Muscle of back (tissue), 11 donors: ENCODE measurements around the gene CENPX. TPM values are rescaled to one million over a fixed set of nuclear protein-coding genes. Genes with fewer than 3 reads are reported as not detected.

Experiments used
- DNase-seq, 3 donors: peaks; one replicate each; pipeline versions ENCODE4 v3.0.0 to v3.0.0-alpha.2; 2013
- polyA plus RNA-seq, 10 donors: library from polyadenylated mRNA; unstranded; fragments of 120-200 nt; gene quantifications; one replicate each; pipeline ENCODE4 v1.2.1, GENCODE V29; 2013; ENCODE audit not compliant: insufficient read length in 10 of 10

CENPX gene
- polyA plus RNA-seq, 10 donors = 26.6 to 42.8 (median 31.0) TPM

- DNase-seq = peak in 1 of 3 donors; percentile 49
These were observed 21.7 kb downstream of the CENPX start for GRCh38 chr17:82000803-82001570.

GRCh38 chr17:81999976-82000802 lies 22.5 kb downstream of the CENPX start:
- no peak for DNase-seq

DNA sequence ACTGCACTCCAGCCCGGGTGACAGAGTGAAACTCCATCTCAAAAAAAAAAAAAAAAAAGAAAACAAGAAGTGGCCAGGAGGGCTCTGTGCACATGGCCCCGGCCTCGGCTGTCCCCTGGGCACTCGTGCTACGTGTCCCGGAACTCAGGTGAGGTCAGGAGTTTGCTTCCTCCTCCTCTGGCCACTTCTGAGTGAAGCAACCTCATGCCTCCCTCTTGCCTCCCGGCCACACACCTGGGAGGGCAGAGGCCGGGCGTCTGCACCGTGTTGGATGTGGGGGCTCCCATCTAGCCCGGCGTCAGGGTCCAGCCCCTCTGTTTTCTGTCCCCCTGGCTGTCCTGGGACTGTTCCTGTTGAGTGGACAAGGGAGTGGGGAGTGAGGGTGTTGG lies 23.1 kb downstream of the CENPX start:
- no peak for DNase-seq

DNA sequence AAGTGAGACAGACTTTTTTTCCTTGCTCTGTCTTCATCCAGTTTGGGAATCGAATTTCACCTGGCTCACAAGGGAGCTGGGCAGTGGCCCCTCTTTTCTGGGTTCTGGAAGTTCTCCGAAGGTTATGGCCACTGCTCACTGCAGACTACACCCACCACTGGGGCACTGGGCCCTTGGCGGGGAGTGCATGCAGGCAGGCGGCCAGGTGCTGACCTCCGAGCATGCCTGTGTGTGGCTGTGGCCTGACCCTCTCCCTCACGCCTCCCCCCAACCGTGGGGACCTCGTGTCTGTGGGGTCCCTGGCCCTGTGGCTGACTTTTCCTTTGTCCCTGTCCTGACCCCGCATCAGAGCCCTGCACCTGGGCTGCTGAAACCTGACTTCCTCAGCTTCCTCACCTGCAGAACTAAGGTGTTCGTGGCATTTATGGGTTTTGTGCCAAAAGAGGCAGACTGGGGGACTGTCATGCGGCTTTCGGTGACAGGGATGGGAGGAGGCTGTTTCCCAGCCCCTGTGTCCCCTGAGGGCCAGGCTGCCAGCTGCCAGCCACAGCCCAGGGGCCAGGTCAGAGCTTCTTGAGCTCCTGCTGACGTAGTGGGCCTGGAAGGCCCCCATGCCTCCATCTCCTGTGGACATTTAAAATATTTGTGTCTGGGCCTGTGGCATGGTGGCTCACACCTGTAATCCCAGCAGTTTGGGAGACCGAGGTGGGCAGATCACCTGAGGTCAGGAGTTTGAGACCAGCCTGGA lies 23.8 kb downstream of the CENPX start:
- peak in 1 of 3 donors; percentile 49 for DNase-seq

GRCh38 chr17:81998212-81998611 lies 24.5 kb downstream of the CENPX start:
- no peak for DNase-seq

DNA sequence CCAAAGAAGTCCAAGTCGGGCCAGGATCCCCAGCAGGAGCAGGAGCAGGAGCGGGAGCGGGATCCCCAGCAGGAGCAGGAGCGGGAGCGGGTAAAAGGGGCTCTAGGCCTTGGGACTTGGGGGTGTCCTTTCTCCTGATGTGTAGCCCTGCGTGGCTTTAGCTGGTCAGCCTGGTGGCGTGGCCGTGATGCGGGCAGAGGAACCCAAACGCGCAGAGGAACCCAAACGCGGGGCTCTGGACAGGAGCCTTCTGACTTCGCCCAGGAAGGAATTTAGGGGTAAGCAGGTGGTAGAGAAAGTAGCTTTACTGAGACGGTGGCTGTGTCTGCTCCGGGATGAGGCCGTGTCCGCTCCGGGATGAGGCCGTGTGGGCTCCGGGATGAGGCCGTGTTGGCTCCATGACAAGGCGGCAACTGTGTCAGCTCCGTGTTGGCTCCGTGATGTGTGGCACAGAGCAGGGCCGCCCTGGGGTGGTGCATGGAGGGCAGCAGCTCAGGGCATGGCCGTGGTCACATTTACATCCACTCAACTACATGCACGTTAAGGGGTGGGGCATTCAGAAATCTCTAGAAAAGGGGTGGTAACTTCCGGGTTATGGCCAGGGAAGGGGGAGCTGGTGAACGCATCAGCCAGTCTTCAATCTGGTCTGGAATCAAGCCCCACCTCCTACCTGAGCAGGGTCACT lies 25.8 kb downstream of the CENPX start:
- DNase-seq = no peak

GRCh38 chr17:81996232-81996756 lies 26.4 kb downstream of the CENPX start:
- DNase-seq = no peak

GRCh38 chr17:81995463-81996231 lies 27.0 kb downstream of the CENPX start:
- no peak for DNase-seq

DNA sequence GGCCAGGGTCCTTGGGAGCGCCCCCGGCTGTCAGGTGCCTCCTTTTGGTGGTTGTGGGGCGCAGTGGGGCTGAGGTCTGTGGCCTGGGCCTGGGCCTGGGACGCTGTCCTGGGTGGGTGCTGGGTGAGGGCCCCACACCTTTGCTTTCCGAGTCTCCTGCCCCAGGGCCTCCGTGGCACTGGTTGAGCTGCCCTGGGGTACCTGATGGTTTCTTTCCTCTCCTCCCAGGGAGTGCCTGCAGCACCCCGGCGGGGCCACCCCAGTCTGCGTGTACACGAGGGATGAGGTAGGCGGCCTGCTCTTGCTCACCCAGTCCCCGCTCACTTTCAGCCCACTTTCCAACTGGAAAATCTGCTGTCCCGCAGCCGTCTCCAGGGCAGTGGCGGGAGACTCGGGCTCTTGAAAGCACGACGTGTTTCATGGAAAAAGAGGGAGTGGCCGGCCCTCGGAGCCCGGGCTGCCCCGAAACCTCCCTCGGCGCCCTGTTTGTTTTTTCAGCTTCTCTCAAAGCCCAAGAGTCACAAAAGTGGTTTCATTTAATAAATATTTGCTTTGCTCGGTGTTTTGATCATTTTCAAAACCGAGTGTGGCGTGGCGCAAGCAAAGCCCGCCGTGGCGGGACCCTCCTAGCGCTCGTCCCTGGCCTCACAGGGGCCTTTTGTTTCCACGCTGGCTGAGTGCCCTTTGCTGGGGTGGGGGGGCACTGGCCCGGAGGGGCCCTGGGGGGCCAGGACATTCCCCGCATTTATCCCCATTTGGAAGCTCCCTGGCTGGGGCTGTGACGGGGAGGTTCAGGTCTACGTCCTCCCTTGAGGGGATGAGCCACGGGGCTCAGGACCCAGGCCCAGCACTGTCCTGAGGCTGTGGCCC lies 27.9 kb downstream of the CENPX start:
- no peak for DNase-seq

DNA sequence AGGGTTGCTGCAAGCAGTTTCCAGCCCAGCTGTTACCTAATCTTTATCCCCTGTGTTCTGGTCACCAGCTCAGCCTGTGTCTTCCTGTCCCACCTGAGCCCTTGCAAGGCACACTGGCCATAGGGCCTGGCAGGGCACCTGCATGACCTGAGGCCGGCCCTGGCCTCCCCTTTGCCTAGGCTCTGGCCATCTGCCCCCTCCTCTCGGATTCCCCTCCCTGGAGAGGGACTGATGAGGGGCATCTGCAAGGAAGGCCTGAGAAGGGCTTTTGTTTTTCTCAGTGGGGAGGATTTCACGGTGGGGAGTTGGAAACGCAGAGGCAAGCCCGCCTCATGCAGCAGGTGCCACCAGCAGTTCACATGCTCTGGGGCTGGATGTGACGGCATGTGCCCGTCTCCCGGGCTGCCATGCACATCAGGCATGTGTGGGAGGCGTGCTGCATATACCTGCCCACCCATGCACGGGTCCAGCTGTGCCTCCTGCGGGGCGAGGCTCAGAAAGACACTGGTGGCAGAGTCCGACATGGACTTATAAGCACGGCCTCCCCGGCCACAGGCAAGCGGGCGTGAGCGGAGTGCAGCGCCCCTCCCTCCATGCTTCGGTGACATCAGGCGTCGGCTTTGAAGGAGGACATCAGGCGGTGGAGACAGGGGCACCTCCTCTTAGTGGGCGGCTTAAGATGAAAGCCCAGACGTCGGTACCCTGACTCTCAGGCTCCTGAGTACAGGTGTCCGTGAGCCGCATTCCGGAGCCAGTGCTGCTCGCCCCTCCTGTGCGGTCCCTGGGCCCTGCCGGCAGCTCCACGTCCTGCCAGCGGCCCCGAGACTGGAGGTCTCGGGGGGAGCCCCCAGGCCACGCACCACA lies 28.7 kb downstream of the CENPX start:
- DNase-seq = no peak

DNA sequence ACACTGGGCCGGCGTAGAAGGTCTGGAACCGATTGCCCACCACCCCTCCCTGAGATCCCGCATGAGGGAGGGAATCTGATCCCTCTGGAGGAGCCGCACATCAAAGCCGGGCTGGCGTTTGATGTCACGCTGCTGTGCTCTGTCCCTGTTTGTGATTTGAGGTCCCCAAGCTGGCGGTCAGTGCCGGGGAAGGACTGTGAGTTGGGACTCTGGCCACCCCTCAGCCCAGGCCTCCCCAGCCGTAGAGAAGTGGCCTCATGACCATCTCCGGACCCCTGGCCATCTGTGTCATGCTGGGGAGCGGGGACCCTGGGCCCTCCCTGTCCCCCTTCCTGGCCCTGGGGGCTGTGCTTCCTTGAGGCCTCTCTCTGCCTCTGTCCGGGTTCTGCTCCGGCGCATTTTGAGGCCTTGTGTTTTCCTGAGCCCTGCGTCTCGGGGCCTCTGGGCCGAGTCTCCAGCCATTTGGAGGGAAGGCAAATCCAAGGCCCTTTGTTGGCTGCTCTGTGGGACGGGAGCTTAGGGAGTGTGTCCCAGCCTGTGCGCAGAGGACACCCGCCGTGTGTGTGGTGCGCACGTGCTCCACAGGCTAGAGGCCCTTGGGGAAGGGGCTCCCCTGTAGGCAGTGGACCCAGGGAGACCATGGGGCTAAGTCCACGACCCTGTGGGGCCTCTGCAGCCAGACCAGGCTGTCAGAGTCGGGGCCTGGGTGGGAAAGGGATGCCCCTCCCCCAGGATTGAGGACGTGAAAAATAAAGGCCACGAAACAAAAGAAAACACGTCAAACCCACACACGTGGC lies 30.2 kb downstream of the CENPX start:
- DNase-seq = peak in 2 of 3 donors; percentile 8 to 53

GRCh38 chr17:81991684-81992305 lies 30.9 kb downstream of the CENPX start:
- peak; percentile 63 to 76 (median 69) for DNase-seq

DNA sequence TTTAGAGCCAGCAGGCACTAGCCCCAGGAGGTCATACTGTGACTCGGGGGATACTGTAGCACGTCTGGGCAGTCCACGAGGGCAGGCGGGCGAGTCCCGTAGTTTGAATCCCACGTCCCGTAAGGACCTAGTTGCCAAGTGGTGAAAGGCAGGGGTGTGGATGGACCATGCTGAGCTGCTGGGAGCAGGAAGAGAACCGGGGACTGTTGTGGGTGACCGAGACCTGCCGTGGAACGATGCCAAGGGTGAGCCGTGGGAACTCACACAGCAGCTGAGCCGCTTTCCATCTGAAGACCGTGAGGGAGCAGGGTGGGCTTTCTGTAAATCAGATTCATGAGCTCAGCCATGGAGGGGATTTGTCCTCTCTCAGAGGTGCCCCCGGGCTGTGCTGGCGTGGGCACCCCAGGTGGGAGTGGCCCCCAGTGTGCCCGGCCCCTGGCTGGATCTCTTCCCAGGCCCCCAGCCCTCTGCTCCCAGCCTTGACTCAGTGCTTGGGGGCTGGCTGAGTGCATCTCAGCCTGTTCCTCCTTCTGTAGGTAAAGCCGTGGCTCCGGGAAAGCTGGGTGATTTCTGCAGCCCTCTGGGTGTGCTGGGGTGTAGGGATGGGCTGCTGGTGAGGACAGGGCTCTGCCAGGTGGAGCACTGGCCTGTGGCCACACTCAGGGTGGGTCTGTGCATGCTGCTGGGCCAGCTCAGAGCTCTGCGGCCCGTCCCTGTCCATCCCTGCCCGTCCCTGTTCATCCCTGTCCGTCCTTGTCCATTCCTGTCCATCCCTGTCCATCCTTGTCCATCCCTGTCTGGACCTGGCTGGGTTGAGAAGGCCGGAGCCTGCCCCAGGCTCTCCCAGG lies 31.6 kb downstream of the CENPX start:
- no peak for DNase-seq

- no peak for DNase-seq
These were observed 35.4 kb downstream of the CENPX start for GRCh38 chr17:81987161-81987770.

DNA sequence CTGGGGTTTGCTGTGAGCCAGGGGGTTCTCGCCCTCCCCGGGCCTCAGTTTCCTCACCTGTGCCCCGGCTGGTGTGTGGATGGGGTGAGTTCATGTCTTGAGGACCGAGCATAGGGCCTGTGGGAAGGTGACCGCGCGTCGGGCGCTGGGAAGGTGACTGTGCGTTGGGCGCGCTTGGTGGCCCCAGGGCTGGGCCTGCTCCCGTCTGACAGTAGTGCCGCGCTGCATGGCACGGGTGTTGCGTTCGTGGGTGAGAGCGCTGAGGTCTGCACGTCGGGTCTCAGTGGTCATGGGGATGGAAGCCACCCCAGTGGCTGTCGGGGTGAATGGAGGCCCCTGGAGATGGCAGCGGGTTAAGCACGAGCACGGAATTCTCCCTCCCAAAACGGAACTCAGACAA lies 36.1 kb downstream of the CENPX start:
- DNase-seq = no peak
